PC-9 (cell line): ENCODE data around the gene COTL1. TPM values are rescaled to one million over a fixed set of nuclear protein-coding genes. Genes with fewer than 3 reads are reported as not detected.
"Not testable (repeated sequence)": the region's sequence is repeated elsewhere in the genome, so short reads cannot be mapped to it uniquely, and the experiment has no call there.

Source experiments
- BruUV-seq: library from RNA; stranded (reverse); fragments of 400-500 nt; replicated peaks from 2 replicates; lab custom pipeline; 2021; lab: Mats Ljungman, UMichigan
- CTCF ChIA-PET: fragments of 300-600 bp; sonication (Branson Sonifier 250); formaldehyde crosslinking; loops from one replicate; lab custom pipeline; 2022; ENCODE audit warnings: antibody characterized with exemption; lab: Charles Lee
- POLR2A ChIA-PET: fragments of 300-600 bp; sonication (Branson Sonifier 250); formaldehyde crosslinking; loops from one replicate; lab custom pipeline; 2022; ENCODE audit warnings: antibody characterized with exemption; ENCODE audit not compliant: unreplicated experiment; lab: Charles Lee
- DNase-seq, 2 experiments: peaks; one replicate each; pipeline versions ENCODE4 v3.0.0 to v3.0.0-alpha.2; 2015 to 2022; ENCODE audit warnings: mixed read lengths in 1 of 2
- H2AFZ ChIP-seq: fragments of 200-600 bp; sonication (generic); 2 replicates; pipeline ENCODE4 v1.8.1; 2017; ENCODE audit warnings: antibody characterized with exemption
- H3F3A ChIP-seq: fragments of 200-600 bp; sonication (generic); 2 replicates; pipeline ENCODE4 v1.8.1; 2017; ENCODE audit warnings: antibody characterized with exemption, mild to moderate bottlenecking, low read depth; ENCODE audit not compliant: insufficient read depth
- H3K27ac ChIP-seq: fragments of 200-600 bp; sonication (generic); 2 replicates; pipeline ENCODE4 v1.6.1; 2016; ENCODE audit warnings: mixed run types
- H3K27me3 ChIP-seq: fragments of 200-600 bp; sonication (generic); 2 replicates; pipeline ENCODE4 v1.6.1; 2016; ENCODE audit warnings: low read depth, mixed run types; ENCODE audit not compliant: insufficient read depth
- H3K36me3 ChIP-seq: fragments of 200-600 bp; sonication (generic); 2 replicates; pipeline ENCODE4 v1.6.1; 2016; ENCODE audit warnings: low read depth, mixed run types
- H3K4me1 ChIP-seq: fragments of 200-600 bp; sonication (generic); replicated peaks from 2 replicates; pipeline ENCODE4 v1.6.1; 2016; ENCODE audit warnings: mixed run types; ENCODE audit not compliant: insufficient read depth
- H3K4me2 ChIP-seq: fragments of 200-600 bp; sonication (generic); 2 replicates; pipeline ENCODE4 v1.6.1; 2017; ENCODE audit warnings: mixed run types
- H3K4me3 ChIP-seq: fragments of 200-600 bp; sonication (generic); 2 replicates; pipeline ENCODE4 v1.6.1; 2016; ENCODE audit warnings: mixed run types
- H3K79me2 ChIP-seq: fragments of 200-600 bp; sonication (generic); 2 replicates; pipeline ENCODE4 v1.6.1; 2017; ENCODE audit warnings: low read depth, mixed run types
- H3K9me2 ChIP-seq: fragments of 200-600 bp; sonication (generic); 2 replicates; pipeline ENCODE4 v1.8.1; 2017; ENCODE audit warnings: mild to moderate bottlenecking; ENCODE audit not compliant: insufficient read depth
- H3K9me3 ChIP-seq: fragments of 200-600 bp; sonication (generic); 2 replicates; pipeline ENCODE4 v1.8.1; 2016; ENCODE audit warnings: low read depth; ENCODE audit not compliant: insufficient read depth
- H4K20me1 ChIP-seq: fragments of 200-600 bp; sonication (generic); 2 replicates; pipeline ENCODE4 v1.8.1; 2017; ENCODE audit not compliant: insufficient read depth
- CTCF ChIP-seq: fragments of 200-600 bp; sonication (generic); conservative IDR thresholded peaks from 2 replicates; pipeline ENCODE4 v1.6.1; 2017; ENCODE audit warnings: mixed run types, antibody characterized with exemption, mild to moderate bottlenecking, moderate library complexity
- EZH2 ChIP-seq: fragments of 200-600 bp; sonication (generic); IDR thresholded peaks from 2 replicates; pipeline ENCODE4 v1.8.0; 2017; ENCODE audit warnings: antibody characterized with exemption, low read depth
- intact Hi-C: fragments of 100-400 bp; cut with micrococcal nuclease; formaldehyde crosslinking; loops from one replicate; pipeline ENCODE4 v1.10.0; 2022; ENCODE audit not compliant: unreplicated experiment
- total RNA-seq: library from RNA; stranded (reverse); gene quantifications from 2 replicates; pipeline ENCODE4 v1.2.3, GENCODE V29; 2021

The COTL1 gene
- total RNA-seq, 1 experiment from 2014 or later: 512 TPM

GRCh38 chr16:84559311-84559932 is 58.5 kb downstream of the COTL1 start:
- H3K4me2 ChIP-seq: no peak overlapping the region
- POLR2A ChIA-PET: no interaction called here
- BruUV-seq: no TSS peak
- CTCF ChIA-PET: interaction anchor here (0.8 kb wide), 1 partner anchor 46 kb away, joined by 3 read pairs; no protein-coding TSS in a partner anchor
- H3F3A ChIP-seq: peaks cover 35% of the 10 kb centered on the region
- intact Hi-C loops: loop anchor here (5.0 kb wide), 1 partner anchor 47 kb away; no protein-coding TSS in a partner anchor
- TF ChIP-seq CTCF (no peak), EZH2 (no peak)
- H3K9me3 ChIP-seq: no peaks in the 10 kb centered on the region
- no peak overlapping the region for H3K27ac ChIP-seq
- H4K20me1 ChIP-seq: peaks cover 4% of the 10 kb centered on the region; the same call in 1 of the 2 replicates
- no peaks in the 10 kb centered on the region for H3K9me2 ChIP-seq
- H3K79me2 ChIP-seq: no peaks in the 10 kb centered on the region
- peak in 1 of 2 experiments; percentile 49 for DNase-seq
- no peak overlapping the region for H3K4me3 ChIP-seq
- peaks cover 17% of the 10 kb centered on the region; the same call in 1 of the 2 replicates for H3K4me1 ChIP-seq
- H3K36me3 ChIP-seq: peaks cover 3% of the 10 kb centered on the region; the same call in 1 of the 2 replicates
- no peak overlapping the region for H2AFZ ChIP-seq
- no peaks in the 10 kb centered on the region for H3K27me3 ChIP-seq

- H4K20me1 ChIP-seq, H3K9me3 ChIP-seq, H3K4me3 ChIP-seq, POLR2A ChIA-PET, DNase-seq, BruUV-seq, H3K27ac ChIP-seq, H2AFZ ChIP-seq, H3K9me2 ChIP-seq, H3K36me3 ChIP-seq, H3K4me2 ChIP-seq, H3K27me3 ChIP-seq, H3K79me2 ChIP-seq: not testable (repeated sequence)
- CTCF ChIA-PET: interaction anchor here (0.8 kb wide), 1 partner anchor 45 kb away, joined by 3 read pairs; no protein-coding TSS in a partner anchor
- intact Hi-C loops: loop anchor here (5.0 kb wide), 1 partner anchor 47 kb away; no protein-coding TSS in a partner anchor
- peaks cover 17% of the 10 kb centered on the region; the same call in 1 of the 2 replicates for H3K4me1 ChIP-seq
- H3F3A ChIP-seq: peaks cover 30% of the 10 kb centered on the region
Observed at GRCh38 chr16:84558850-84559249, 59.0 kb downstream of the COTL1 start.

GRCh38 chr16:84557504-84557903 is 60.4 kb downstream of the COTL1 start:
- Histone ChIP-seq H3K27me3 (no peaks in the 10 kb centered on the region), H3K9me2 (no peaks in the 10 kb centered on the region), H3K9me3 (no peaks in the 10 kb centered on the region), H4K20me1 (no peaks in the 10 kb centered on the region), H3K36me3 (no peaks in the 10 kb centered on the region), H2AFZ (no peak overlapping the region), H3K4me3 (no peak overlapping the region), H3K4me1 (peaks cover 17% of the 10 kb centered on the region; the same call in 1 of the 2 replicates), H3F3A (peaks cover 18% of the 10 kb centered on the region), H3K27ac (no peak overlapping the region), H3K79me2 (no peaks in the 10 kb centered on the region), H3K4me2 (no peak overlapping the region)
- intact Hi-C loops: loop anchor here (5.0 kb wide), 1 partner anchor 45 kb away; no protein-coding TSS in a partner anchor
- CTCF ChIA-PET: no interaction called here
- POLR2A ChIA-PET: no interaction called here
- BruUV-seq: no TSS peak
- TF ChIP-seq CTCF: no peak
- no peak for TF ChIP-seq EZH2
- no peak for DNase-seq
